Ovary (tissue), 3 donors: ENCODE results near the gene SLAMF1.

Experiments used
- CTCF ChIP-seq, 3 donors: fragments of 450-650 bp in 2 of 3; fragments of 200-600 bp in 1 of 3; IDR thresholded peaks; one replicate each; pipeline versions ENCODE4 v1.5.1 to v1.8.0; 2016 to 2022; ENCODE audit warnings: antibody characterized with exemption in 3 of 3, mild to moderate bottlenecking in 1 of 3
- EP300 ChIP-seq: sonication (generic); formaldehyde crosslinking; IDR thresholded peaks from one replicate; pipeline ENCODE4 v1.6.1; 2017; ENCODE audit warnings: antibody characterized with exemption
- POLR2A ChIP-seq: fragments of 450-650 bp; IDR thresholded peaks from one replicate; pipeline ENCODE4 v1.6.1; 2017; ENCODE audit warnings: antibody characterized with exemption, mild to moderate bottlenecking, moderate library complexity
- donor health status: DM: no; HTN: no; CAD: no.

- TF ChIP-seq CTCF (IDR thresholded peaks at IDR 0.05) (no peak), POLR2A (no peak), EP300 (no peak)
Measured at GRCh38 chr1:160623862-160624261, 23.0 kb downstream of the SLAMF1 start.
